ENCODE results near the gene SLC6A9.

The SLC6A9 gene

GRCh38 chr1:44031252-44032169, at the start of gene SLC6A9:
Gene SLC6A9 (minus strand): TSS chr1:44031462. CDS start chr1:44024277, 7,185 bp downstream.
- DNase-seq = peak in 1 of 2 donors; percentile 18

DNA sequence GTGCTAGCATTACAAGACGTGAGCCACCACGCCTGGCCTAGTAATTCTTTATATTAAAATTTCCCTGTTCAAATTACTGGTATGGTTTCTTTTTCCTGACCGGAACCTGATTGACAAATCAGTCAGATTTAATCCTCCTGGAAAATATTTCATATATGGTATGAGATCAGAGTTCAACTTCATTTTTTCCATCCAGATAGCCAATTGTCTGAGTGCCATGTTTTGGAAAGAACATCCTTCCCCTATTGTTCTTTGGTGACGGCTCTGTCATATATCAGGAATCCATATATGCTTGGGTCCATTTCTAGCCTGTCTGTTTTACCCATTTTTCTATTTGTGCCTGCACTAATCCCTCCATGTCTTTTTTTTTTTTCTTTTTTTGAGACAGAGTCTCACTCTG, 48.3 kb upstream of the SLC6A9 start:
- no peak for DNase-seq

DNA sequence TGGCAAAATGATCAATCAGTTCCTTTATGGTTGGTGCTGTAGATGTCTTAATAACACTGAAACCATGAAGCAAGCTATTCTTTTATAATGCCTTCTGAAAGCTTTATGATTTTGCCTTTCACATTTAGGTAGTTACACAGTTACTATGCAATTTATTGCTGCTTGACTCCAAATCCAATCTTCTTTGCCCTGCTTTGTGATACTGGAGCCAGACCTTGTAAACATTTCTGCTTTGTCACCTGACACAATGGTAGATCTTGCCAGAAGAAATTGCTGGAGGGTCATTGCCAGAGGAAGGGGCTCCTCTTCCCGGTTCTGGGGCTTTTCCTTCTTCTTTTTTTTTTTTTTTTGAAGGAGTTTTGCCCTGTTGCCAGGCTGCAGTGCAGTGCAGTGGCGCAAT, 46.8 kb upstream of the SLC6A9 start:
- no peak for DNase-seq

DNA sequence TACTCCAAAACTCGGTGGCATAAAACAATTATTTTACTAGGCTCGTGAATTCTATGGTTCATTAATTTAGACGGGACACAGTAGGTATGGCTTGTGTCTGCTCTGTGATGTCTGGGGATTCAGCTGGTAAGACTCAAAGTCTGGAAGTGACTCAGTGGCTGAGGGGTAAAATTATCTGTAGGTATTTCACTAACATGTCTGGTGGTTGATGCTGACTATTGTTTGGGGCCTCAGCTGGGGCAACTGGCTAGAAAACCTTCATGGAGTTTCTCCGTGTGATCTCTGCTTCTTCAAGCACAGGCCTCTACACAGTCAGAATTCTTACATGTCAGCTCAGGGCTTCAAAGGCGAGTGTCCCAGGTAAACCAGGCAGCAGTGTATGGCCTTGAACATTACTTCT, 46.2 kb upstream of the SLC6A9 start:
- DNase-seq = no peak

DNA sequence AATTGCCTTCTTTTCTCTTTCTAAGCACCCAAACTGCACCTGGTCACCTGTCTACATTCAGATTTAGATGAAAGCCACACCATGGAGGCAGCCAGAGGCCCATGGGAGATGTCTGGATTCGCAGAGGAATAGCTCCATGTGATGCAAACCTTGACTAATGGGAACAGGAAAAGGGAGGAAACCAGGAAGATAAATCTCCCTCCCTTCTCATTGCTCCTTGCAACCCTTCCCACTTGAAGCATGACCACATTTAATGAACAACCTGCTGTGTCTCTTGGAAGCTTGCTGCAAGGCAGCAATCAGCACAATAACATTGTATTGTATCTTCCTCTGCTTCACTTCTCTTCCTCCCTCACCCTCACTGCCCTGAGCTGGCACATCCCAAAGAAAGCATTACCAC, 44.8 kb upstream of the SLC6A9 start:
- DNase-seq = no peak

GRCh38 chr1:44074415-44074814, 43.2 kb upstream of the SLC6A9 start:
- DNase-seq = no peak

- DNase-seq = peak in 1 of 2 donors; percentile 9
These were observed 42.3 kb upstream of the SLC6A9 start for GRCh38 chr1:44073528-44073927.

DNA sequence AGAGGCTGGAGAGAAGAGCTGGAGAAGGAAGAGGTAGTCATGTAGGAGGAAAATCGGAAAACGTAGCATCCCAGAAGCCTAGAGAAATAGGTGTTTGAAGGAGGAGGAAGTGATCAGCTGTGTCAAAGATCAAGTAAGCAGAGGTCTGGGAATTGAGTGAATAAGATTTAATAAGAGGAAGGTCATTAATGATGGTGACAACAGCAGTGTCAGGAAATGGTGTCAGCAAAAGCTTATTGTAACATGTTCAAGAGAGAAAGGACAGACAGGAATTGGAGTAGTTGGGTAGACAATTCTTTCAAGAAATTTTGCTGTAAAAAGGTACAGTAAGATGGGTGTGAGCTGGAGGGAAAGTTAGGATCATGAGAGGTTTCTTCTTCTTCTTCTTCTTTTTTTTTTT, 41.6 kb upstream of the SLC6A9 start:
- no peak for DNase-seq

DNA sequence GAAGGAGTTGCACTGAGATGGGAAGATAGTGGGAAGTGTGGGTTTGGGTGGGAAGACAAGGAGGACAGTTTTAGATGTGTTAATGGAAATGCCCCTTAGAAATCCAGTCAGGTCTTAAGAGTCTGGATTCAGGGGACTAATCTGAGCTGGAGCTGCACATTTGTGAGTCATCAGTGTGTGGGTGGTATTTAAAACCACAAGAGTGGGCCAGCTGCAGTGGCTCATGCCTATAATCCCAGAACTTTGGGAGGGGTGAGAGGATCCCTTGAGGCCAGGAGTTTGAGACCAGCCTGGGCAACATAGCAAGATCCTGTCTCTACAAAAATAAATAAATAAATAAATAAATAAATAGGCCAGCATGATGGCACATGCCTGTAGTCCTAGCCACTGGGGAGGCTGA, 40.9 kb upstream of the SLC6A9 start:
- DNase-seq = no peak

GRCh38 chr1:44071461-44071860, 40.2 kb upstream of the SLC6A9 start:
- DNase-seq = no peak

GRCh38 chr1:44068442-44068921, 37.2 kb upstream of the SLC6A9 start:
- DNase-seq = peak in 1 of 2 donors; percentile 4

DNA sequence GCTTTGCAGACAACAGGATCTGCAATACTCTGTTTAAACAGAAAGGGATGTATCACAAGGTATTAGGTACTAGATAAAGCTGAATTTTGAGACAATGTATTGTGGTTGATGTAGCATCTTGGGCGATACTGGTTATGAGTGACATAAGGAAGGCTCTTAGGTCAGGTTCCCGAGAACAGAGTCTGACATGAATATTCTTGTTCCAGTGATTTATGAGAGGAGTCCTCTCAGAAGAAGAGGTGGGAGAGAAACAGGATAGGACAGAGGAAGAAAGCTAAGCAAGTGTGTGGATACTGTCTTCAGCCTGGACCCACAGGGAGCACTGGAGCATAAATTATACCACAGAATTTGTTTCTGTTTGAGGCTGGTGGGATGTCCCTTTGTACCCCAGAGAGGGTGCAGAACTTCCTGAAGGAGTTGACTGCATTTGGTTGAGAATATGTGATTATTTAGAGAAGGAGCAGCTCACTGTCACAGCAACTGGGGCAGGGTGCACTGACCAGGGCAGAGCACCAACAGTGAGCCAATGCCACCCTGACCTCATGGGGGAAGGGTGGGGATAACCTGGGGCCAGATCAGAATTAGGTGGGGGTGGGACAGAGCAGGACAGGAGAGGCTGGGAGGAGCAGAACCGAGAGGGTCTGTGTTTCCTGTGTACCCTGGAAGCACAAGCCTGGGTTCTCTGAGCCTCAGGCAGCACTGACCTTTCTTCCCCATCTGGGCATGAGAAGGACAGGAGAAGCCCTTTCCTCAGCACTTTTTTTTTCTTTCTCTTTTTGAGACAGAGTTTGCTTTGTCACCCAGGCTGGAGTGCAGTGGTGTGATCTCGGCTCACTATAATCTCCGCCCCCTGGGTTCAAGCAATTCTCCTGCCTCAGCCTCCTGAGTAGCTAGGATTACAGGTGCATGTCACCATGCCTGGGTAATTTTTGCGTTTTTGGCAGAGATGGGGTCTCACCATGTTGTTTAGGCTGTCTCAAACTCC, 36.3 kb upstream of the SLC6A9 start:
- DNase-seq = no peak

DNA sequence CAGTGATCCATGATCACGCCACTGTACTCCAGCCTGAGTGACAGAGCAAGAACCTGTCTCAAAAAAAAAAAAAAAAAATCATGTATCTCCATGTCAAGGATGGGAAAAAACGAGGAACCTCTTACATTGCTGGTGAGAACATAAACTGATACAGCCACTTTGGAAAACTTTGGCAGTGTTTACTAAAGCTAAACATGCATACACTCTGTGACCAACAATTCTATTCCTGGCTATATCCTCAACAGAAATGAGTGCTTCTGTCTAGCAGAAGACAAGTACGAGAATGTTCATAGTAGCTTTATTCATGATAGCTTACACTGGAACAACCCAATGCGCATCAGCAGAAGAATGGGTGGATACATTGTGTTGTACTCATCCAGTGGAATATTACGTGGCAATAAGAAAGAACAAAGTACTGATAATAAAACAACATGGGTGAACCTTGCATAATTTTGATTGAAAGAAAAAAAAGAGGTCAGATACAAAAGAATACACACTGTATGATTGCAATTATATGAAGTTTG, 31.5 kb upstream of the SLC6A9 start:
- DNase-seq = no peak

GRCh38 chr1:44061857-44062256, 30.6 kb upstream of the SLC6A9 start:
- DNase-seq = no peak

DNA sequence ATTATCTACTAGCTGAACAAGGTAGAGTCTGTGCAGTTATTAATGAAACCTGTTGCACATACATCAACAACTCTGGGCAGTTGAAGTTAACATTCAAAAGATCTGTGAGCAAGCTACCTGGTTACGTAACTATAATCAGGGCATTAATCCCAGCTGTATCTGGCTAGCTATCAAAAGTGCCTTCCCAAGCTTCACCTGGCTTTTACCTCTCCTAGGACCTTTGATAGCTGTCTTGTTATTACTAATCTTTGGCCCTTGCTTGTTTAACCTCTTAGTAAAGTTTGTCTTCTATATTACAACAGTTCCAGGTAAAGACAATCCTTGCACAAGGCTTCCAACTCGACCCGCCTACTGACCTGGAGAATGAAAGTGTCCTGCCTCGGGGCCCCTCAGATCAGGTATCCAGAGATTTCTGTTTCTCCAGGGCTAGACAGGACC, 29.6 kb upstream of the SLC6A9 start:
- no peak for DNase-seq

- no peak for DNase-seq
These were observed 28.5 kb upstream of the SLC6A9 start for GRCh38 chr1:44059664-44060355.

- DNase-seq = no peak
These were observed 27.9 kb upstream of the SLC6A9 start for GRCh38 chr1:44059212-44059611.

DNA sequence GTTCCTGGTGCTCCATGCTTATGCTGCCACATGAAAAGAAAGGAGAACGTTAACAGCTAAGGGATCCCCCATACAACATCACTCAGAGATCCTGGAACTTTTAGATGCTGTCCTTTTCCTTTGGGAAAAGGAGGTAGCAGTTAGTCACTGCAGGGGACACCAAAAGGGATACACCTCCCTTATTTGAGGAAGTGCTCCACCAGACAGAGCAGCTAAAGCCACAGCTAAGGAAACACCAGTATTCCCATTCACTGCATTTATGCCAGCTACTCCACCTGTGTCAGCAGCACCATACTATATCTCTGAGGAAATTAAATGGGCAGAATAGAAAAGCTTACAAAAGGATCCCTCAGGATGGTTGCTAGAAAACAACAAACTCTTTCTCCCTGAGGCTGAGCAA, 26.0 kb upstream of the SLC6A9 start:
- no peak for DNase-seq

GRCh38 chr1:44053394-44053793, 22.1 kb upstream of the SLC6A9 start:
- DNase-seq = no peak

DNA sequence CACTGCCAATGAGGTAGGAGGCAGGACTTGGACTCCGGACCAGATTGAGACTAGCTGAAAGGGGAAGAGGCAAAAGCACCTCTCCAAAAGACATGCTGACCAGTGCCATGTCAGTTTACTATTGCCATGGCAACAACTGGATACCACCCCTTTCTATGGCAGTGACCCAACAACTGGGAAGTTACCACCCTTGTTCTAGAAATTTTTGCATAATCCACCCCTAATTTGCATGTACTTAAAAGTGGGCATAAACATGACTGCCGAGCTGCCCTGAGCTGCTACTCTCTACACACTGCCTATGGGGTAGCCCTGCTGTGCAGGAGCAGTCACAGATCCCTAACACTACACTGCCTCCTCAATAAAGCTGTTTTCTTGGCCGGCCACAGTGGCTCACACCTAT, 19.0 kb upstream of the SLC6A9 start:
- DNase-seq = no peak

DNA sequence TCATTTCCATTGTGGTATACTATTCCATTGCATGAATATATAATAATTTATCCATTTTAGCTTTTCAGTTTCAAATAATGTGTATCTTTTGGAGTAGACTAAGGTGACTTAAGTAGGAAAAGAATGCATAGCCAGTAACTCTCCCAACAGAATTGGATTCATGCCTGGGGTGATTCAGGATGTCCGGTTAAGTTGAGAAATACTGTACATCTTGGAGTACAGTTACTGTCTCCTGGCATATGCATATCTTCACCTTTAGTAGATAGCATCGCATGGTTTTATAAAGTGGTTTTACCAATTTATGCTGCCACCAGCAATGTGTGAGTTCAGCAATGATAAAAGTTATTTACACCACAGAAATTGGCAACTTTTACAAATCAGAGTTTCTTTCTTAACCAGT, 18.6 kb upstream of the SLC6A9 start:
- DNase-seq = no peak

DNA sequence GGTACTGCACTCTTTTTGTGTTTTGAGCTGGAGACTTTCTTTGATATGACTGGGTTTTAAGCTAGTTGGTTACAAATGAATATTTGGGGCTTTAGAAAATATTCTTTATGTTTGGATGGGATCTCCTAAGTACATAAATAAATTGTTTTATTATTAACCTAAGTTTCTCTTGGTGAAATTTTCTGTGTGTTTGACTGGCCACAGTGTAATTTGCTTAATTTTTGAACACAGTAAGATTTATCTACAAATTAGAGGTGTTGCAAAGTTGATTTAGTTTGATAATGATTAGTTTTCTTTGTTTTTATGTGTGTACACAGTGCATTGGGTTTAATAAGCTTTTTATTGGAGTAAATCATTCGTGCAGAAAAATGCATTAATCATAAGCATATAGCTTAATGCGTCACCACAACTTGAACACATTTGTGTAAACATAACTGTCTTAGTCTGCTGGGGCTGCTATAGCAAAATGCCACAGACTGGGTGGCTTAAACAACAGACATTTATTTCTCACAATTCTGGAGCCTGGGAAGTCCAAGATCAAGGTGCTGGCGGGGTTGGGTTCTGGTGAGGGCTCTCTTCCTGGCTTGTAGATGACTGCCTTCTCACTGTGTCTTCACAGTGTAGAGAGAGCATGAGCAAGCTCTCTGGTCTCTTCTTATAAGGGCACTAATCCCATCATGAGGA, 17.4 kb upstream of the SLC6A9 start:
- DNase-seq = no peak
